HEK293 (cell line): ENCODE data around the gene CHST14.

Experiments
- CTCF ChIA-PET: fragments of 350-600 bp; formaldehyde crosslinking; extraction: SDS; loops from one replicate; lab custom pipeline; 2021; ENCODE audit warnings: antibody characterized with exemption; lab: Yijun Ruan, JAX
- POLR2A ChIA-PET: fragments of 300-600 bp; formaldehyde crosslinking; extraction: SDS; loops from one replicate; lab custom pipeline; 2020; ENCODE audit warnings: antibody characterized with exemption, inconsistent platforms; lab: Yijun Ruan, JAX
- H3K27ac ChIP-seq: fragments of 200-500 bp; sonication (Bioruptor generic); 2 replicates; pipeline ENCODE4 v1.5.1; 2014; ENCODE audit warnings: low read depth, low read length, control low read depth, inconsistent platforms; ENCODE audit errors: extremely low read depth
- H3K36me3 ChIP-seq, 2 experiments: fragments of 200-500 bp in 1 of 2; sonication (Bioruptor generic) in 1 of 2; 1 replicate in 1 of 2; 2 replicates in 1 of 2; pipeline ENCODE4 v1.5.1; 2014 to 2017; ENCODE audit warnings: inconsistent platforms in 2 of 2, low read length in 2 of 2; ENCODE audit not compliant: control insufficient read depth in 2 of 2, insufficient read depth in 1 of 2
- H3K4me1 ChIP-seq: fragments of 200-500 bp; sonication (Bioruptor generic); 2 replicates; pipeline ENCODE4 v1.5.1; 2014; ENCODE audit warnings: mild to moderate bottlenecking, low read length, inconsistent platforms; ENCODE audit not compliant: control insufficient read depth, insufficient read depth
- H3K4me3 ChIP-seq: 2 replicates; pipeline ENCODE4 v1.5.1; 2011; ENCODE audit warnings: low read depth, mild to moderate bottlenecking, control low read depth, low read length, moderate library complexity
- H3K9me3 ChIP-seq: fragments of 200-500 bp; sonication (Bioruptor generic); 2 replicates; pipeline ENCODE4 v1.5.1; 2014; ENCODE audit warnings: low read depth, low read length, inconsistent platforms; ENCODE audit not compliant: control insufficient read depth, insufficient read depth
- BCL11B ChIP-seq: fragments of 450-650 bp; formaldehyde crosslinking; IDR thresholded peaks from 2 replicates; pipeline ENCODE4 v1.5.1; 2016; ENCODE audit warnings: low read depth, missing biosample characterization, missing genetic modification characterization
- FEZF1 ChIP-seq: fragments of 450-650 bp; formaldehyde crosslinking; IDR thresholded peaks from 2 replicates; pipeline ENCODE4 v1.5.1; 2016; ENCODE audit warnings: missing biosample characterization, missing genetic modification characterization
- IKZF3 ChIP-seq: fragments of 450-650 bp; IDR thresholded peaks from 2 replicates; pipeline ENCODE4 v1.5.0; 2018; ENCODE audit warnings: missing biosample characterization, mild to moderate bottlenecking, missing genetic modification characterization, moderate library complexity
- KLF1 ChIP-seq: fragments of 450-650 bp; formaldehyde crosslinking; IDR thresholded peaks from 2 replicates; pipeline ENCODE4 v1.5.1; 2016; ENCODE audit warnings: missing biosample characterization, missing genetic modification characterization
- KLF8 ChIP-seq: fragments of 450-650 bp; formaldehyde crosslinking; IDR thresholded peaks from 2 replicates; pipeline ENCODE4 v1.5.1; 2016; ENCODE audit warnings: missing biosample characterization, missing genetic modification characterization
- SCRT1 ChIP-seq: fragments of 450-650 bp; formaldehyde crosslinking; IDR thresholded peaks from 2 replicates; pipeline ENCODE4 v1.5.1; 2016; ENCODE audit warnings: missing biosample characterization, missing genetic modification characterization, borderline replicate concordance
- ZBTB48 ChIP-seq: fragments of 450-650 bp; formaldehyde crosslinking; IDR thresholded peaks from 2 replicates; pipeline ENCODE4 v1.5.1; 2016; ENCODE audit warnings: missing biosample characterization, missing genetic modification characterization
- ZNF133 ChIP-seq: fragments of 450-650 bp; formaldehyde crosslinking; IDR thresholded peaks from 2 replicates; pipeline ENCODE4 v1.5.1; 2016; ENCODE audit warnings: missing biosample characterization, missing genetic modification characterization
- ZNF140 ChIP-seq: fragments of 450-650 bp; formaldehyde crosslinking; IDR thresholded peaks from 2 replicates; pipeline ENCODE4 v1.5.1; 2016; ENCODE audit warnings: missing biosample characterization, missing genetic modification characterization
- ZNF19 ChIP-seq: fragments of 450-650 bp; formaldehyde crosslinking; IDR thresholded peaks from 2 replicates; pipeline ENCODE4; 2016; ENCODE audit warnings: missing biosample characterization, missing genetic modification characterization, low read depth
- ZNF2 ChIP-seq: fragments of 450-650 bp; formaldehyde crosslinking; IDR thresholded peaks from 2 replicates; pipeline ENCODE4 v1.5.1; 2016; ENCODE audit warnings: missing biosample characterization, missing genetic modification characterization
- ZNF202 ChIP-seq: fragments of 450-650 bp; formaldehyde crosslinking; IDR thresholded peaks from 2 replicates; pipeline ENCODE4 v1.5.1; 2016; ENCODE audit warnings: missing biosample characterization, missing genetic modification characterization, borderline replicate concordance
- ZNF211 ChIP-seq: fragments of 450-650 bp; formaldehyde crosslinking; IDR thresholded peaks from 2 replicates; pipeline ENCODE4 v1.5.1; 2016; ENCODE audit warnings: low read depth, missing biosample characterization, missing genetic modification characterization
- ZNF248 ChIP-seq: fragments of 450-650 bp; formaldehyde crosslinking; IDR thresholded peaks from 2 replicates; pipeline ENCODE4 v1.5.1; 2017; ENCODE audit warnings: missing biosample characterization, missing genetic modification characterization
- ZNF473 ChIP-seq: fragments of 450-650 bp; formaldehyde crosslinking; IDR thresholded peaks from 2 replicates; pipeline ENCODE4 v1.5.1; 2017; ENCODE audit warnings: missing biosample characterization, missing genetic modification characterization
- ZNF514 ChIP-seq: fragments of 450-650 bp; formaldehyde crosslinking; IDR thresholded peaks from 2 replicates; pipeline ENCODE4 v1.5.1; 2016; ENCODE audit warnings: missing biosample characterization, missing genetic modification characterization
- ZNF544 ChIP-seq: fragments of 450-650 bp; formaldehyde crosslinking; IDR thresholded peaks from 2 replicates; pipeline ENCODE4 v1.5.0; 2017; ENCODE audit warnings: missing biosample characterization, missing genetic modification characterization
- ZNF555 ChIP-seq: fragments of 450-650 bp; formaldehyde crosslinking; conservative IDR thresholded peaks from 2 replicates; pipeline ENCODE4 v1.5.1; 2017; ENCODE audit warnings: missing biosample characterization, mild to moderate bottlenecking, missing genetic modification characterization, inconsistent platforms
- ZNF600 ChIP-seq: fragments of 450-650 bp; formaldehyde crosslinking; IDR thresholded peaks from 2 replicates; pipeline ENCODE4 v1.5.1; 2016; ENCODE audit warnings: missing biosample characterization, missing genetic modification characterization
- ZNF777 ChIP-seq: fragments of 450-650 bp; formaldehyde crosslinking; IDR thresholded peaks from 2 replicates; pipeline ENCODE4 v1.5.1; 2017; ENCODE audit warnings: missing biosample characterization, missing genetic modification characterization, borderline replicate concordance
- ZNF837 ChIP-seq: fragments of 450-650 bp; formaldehyde crosslinking; IDR thresholded peaks from 2 replicates; pipeline ENCODE4 v1.5.1; 2016; ENCODE audit warnings: missing biosample characterization, missing genetic modification characterization
- ZSCAN30 ChIP-seq: fragments of 450-650 bp; IDR thresholded peaks from 2 replicates; pipeline ENCODE4 v1.5.1; 2018; ENCODE audit warnings: missing biosample characterization, mild to moderate bottlenecking, missing genetic modification characterization, moderate library complexity
- TF ChIP-seq, protein P1 (sequence below): fragments of 450-650 bp; formaldehyde crosslinking; IDR thresholded peaks from 2 replicates; pipeline ENCODE4 v1.5.1; 2017; ENCODE audit warnings: missing biosample characterization, missing genetic modification characterization
- TF ChIP-seq, protein P2 (sequence below): fragments of 450-650 bp; formaldehyde crosslinking; IDR thresholded peaks from 2 replicates; pipeline ENCODE4 v1.5.1; 2016; ENCODE audit warnings: missing biosample characterization, missing genetic modification characterization
- TF ChIP-seq, protein P3 (sequence below): fragments of 450-650 bp; formaldehyde crosslinking; IDR thresholded peaks from 2 replicates; pipeline ENCODE4 v1.5.1; 2016; ENCODE audit warnings: missing biosample characterization, missing genetic modification characterization

Gene CHST14

DNA sequence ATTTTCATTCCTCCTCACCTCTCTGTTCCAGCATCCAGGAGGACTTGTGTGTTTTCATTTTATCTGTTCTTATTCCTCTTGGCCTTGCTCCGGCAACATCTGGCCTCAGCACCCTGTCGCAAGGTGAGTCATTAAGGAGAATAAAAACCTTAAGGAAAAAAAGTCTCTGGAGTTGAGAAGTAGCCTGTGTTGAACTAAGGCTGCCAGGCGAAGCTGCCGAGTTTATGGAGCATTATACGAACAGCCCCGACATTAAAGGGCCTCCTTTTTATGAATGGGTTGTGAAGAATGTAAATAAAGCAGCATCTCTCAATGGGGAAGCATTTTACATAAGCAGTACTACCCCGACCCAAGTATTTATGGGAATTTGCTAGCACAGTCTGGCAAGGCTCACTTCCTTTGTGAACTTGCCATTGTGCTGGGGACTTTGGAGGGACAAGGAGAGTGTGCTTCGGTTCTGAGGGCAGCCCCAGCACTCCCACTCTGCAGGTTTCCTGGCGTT, 25.3 kb upstream of the CHST14 start:
- H3K36me3 ChIP-seq = no peaks in the 10 kb centered on the region
- TF ChIP-seq ZNF600 (tag by site-specific recombination) (peak; percentile 34; the same call in 1 of the 2 replicates), ZNF202 (tag by site-specific recombination) (no peak)
- TF ChIP-seq, protein P1, sequence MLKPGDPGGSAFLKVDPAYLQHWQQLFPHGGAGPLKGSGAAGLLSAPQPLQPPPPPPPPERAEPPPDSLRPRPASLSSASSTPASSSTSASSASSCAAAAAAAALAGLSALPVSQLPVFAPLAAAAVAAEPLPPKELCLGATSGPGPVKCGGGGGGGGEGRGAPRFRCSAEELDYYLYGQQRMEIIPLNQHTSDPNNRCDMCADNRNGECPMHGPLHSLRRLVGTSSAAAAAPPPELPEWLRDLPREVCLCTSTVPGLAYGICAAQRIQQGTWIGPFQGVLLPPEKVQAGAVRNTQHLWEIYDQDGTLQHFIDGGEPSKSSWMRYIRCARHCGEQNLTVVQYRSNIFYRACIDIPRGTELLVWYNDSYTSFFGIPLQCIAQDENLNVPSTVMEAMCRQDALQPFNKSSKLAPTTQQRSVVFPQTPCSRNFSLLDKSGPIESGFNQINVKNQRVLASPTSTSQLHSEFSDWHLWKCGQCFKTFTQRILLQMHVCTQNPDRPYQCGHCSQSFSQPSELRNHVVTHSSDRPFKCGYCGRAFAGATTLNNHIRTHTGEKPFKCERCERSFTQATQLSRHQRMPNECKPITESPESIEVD = peak; percentile 35; the same call in 1 of the 2 replicates
- TF ChIP-seq, all 188 proteins: peak for 2
- Histone ChIP-seq H3K4me1 (peaks cover 14% of the 10 kb centered on the region), H3K4me3 (no peak overlapping the region), H3K9me3 (no peaks in the 10 kb centered on the region), H3K27ac (peak overlapping the region; percentile 41; the same call in 1 of the 2 replicates)
- ChIA-PET POLR2A (no interaction called here), CTCF (interaction anchor here (0.7 kb wide), 1 partner anchor 17 kb away, joined by 3 read pairs; no protein-coding TSS in a partner anchor)

DNA sequence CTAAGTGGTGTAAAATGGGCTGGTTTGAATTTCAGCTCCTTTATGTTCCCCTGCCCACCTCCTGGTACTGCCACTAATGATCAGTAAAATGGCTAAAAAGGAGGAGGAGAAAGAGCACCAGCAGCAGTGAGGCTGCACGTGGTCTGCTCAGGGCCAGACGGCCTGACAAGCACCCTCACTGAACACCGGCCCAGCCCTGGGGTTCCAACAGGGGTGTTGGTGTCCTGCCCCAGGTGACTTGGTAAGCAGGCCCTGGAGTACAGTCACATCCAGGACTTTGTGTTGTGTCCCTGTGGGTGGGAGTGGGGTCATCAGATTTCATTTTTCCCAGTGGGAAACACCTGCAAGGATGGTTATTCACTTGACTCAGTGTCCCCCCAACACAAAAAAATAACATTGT, 24.6 kb upstream of the CHST14 start:
- no peaks in the 10 kb centered on the region for H3K36me3 ChIP-seq
- no peaks in the 10 kb centered on the region for H3K9me3 ChIP-seq
- H3K4me3 ChIP-seq = no peak overlapping the region
- ChIA-PET POLR2A (no interaction called here), CTCF (interaction anchor here (0.7 kb wide), 1 partner anchor 16 kb away, joined by 3 read pairs; no protein-coding TSS in a partner anchor)
- no peak overlapping the region for H3K27ac ChIP-seq
- peaks cover 14% of the 10 kb centered on the region for H3K4me1 ChIP-seq
- TF ChIP-seq FEZF1 (tag by site-specific recombination) (peak; percentile 45; the same call in 1 of the 2 replicates), ZNF473 (no peak), ZNF555 (tag by site-specific recombination) (no peak), ZNF211 (tag by site-specific recombination) (no peak), KLF8 (no peak), SCRT1 (tag by site-specific recombination) (no peak), ZNF514 (no peak)
- TF ChIP-seq, protein P2, sequence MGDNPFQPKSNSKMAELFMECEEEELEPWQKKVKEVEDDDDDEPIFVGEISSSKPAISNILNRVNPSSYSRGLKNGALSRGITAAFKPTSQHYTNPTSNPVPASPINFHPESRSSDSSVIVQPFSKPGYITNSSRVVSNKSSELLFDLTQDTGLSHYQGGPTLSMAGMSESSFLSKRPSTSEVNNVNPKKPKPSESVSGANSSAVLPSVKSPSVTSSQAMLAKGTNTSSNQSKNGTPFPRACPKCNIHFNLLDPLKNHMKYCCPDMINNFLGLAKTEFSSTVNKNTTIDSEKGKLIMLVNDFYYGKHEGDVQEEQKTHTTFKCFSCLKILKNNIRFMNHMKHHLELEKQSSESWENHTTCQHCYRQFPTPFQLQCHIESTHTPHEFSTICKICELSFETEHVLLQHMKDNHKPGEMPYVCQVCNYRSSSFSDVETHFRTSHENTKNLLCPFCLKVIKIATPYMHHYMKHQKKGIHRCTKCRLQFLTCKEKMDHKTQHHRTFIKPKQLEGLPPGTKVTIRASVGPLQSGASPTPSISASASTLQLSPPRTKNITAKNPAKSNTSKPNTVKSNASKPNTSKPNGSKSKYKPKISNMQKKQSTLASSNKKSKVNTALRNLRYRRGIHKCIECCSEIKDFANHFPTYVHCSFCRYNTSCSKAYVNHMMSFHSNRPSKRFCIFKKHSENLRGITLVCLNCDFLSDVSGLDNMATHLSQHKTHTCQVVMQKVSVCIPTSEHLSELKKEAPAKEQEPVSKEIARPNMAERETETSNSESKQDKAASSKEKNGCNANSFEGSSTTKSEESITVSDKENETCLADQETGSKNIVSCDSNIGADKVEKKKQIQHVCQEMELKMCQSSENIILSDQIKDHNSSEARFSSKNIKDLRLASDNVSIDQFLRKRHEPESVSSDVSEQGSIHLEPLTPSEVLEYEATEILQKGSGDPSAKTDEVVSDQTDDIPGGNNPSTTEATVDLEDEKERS (tag by site-specific recombination) = no peak
- TF ChIP-seq, all 188 proteins: peak for 1

DNA sequence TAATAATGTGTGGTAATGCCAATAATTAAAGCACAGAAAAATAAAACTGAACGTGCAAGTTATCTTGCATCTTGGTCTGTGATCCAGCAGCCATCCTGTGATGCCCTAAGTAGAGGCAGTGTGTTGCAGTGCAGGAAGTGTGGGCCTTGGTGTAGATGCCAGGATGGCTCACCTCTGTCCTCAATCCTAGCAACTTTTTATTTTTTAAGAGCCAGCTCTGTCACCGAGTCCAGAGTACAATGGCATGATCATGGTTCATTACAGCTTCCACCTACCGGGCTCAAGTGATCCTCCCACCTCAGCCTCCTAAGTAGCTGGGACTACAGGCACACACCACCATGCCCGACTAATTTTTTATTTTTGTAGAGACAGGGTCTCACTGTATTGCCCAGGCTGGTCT, 22.4 kb upstream of the CHST14 start:
- Histone ChIP-seq H3K9me3 (no peaks in the 10 kb centered on the region), H3K27ac (no peak overlapping the region), H3K4me3 (no peak overlapping the region), H3K4me1 (peaks cover 12% of the 10 kb centered on the region), H3K36me3 (no peaks in the 10 kb centered on the region)
- CTCF ChIA-PET = interaction anchor here (0.7 kb wide), 1 partner anchor 674 kb away, joined by 3 read pairs; no protein-coding TSS in a partner anchor
- POLR2A ChIA-PET = interaction anchor here (0.6 kb wide), 1 partner anchor 60 kb away, joined by 4 read pairs; no protein-coding TSS in a partner anchor
- TF ChIP-seq ZNF248 (tag by site-specific recombination) (no peak), ZNF140 (tag by site-specific recombination) (no peak), BCL11B (no peak), ZSCAN30 (no peak), ZNF2 (tag by site-specific recombination) (no peak), IKZF3 (tag by site-specific recombination) (no peak), ZNF133 (no peak), KLF1 (tag by site-specific recombination) (no peak), ZBTB48 (tag by site-specific recombination) (no peak), ZNF19 (tag by site-specific recombination) (no peak), ZNF777 (no peak), ZNF544 (tag by site-specific recombination) (no peak), ZNF837 (tag by site-specific recombination) (no peak), FEZF1 (tag by site-specific recombination) (no peak)
- TF ChIP-seq, protein P3, sequence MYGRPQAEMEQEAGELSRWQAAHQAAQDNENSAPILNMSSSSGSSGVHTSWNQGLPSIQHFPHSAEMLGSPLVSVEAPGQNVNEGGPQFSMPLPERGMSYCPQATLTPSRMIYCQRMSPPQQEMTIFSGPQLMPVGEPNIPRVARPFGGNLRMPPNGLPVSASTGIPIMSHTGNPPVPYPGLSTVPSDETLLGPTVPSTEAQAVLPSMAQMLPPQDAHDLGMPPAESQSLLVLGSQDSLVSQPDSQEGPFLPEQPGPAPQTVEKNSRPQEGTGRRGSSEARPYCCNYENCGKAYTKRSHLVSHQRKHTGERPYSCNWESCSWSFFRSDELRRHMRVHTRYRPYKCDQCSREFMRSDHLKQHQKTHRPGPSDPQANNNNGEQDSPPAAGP = no peak
